ENCODE data around the gene NDST3. TPM values are rescaled to one million over a fixed set of nuclear protein-coding genes. Genes with fewer than 3 reads are reported as not detected.

The NDST3 gene
- total RNA-seq, 1 experiment from 2014 or later, result 0.70 TPM

DNA sequence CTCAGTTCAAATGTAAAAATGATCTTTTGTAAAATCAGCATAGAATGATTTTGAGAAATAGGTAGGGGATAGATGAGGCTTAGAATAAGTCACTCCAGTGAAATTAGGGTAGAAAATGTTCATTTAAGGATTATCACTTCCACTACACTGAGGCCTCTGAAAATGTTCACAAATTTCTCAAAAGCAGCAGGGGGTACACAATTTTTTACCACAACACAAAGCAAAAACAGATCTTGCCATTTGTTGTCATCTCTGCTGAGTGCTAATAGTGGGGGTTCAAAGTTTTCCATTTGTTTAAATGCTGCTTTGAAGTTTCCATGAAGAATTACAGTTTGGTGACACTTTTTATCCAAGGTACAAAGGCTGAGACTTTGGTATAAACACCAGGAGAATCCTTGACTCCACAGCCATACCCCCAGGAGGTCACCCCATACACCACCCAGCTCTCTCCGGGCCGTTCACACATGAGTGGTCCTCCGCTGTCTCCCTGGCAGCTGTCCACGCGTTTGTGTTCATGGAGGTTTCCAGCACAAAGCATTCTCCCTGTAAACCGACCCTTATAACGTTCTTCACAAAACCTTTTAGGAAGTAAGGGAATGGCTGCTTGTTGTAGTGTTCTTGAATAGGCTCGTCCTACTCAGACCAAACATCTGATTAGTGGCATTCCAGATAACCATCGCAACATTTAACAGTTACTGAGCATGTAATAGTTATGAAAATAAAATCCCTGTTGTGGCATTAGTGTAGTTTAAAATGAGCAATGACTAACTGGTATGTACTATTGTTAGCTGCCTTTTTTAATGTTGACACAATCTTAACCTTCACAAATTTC is 247.5 kb downstream of the NDST3 start:
- no peak overlapping the region for H3K4ac ChIP-seq (ENCODE audit: low read depth, low read length)
- no peaks in the 10 kb centered on the region for H3K4me1 ChIP-seq (ENCODE audit: insufficient read depth, low read length)
- H3K18ac ChIP-seq (ENCODE audit: insufficient read length, low read depth, low read length), result no peak overlapping the region
- peaks cover 16 to 27% of the 10 kb centered on the region in 2 experiments for H3K4me1 Mint-ChIP-seq
- TF ChIP-seq CTCF (conservative IDR thresholded peaks at IDR 0.05), result no peak
- H3K27me3 ChIP-seq (ENCODE audit: insufficient read depth, low read length), result no peaks in the 10 kb centered on the region
- peaks cover 0 to 2% of the 10 kb centered on the region in 2 experiments; a peak in 1 of 5 replicates for H3K9me3 Mint-ChIP-seq
- no peak overlapping the region for H4K8ac ChIP-seq (replicated peaks; ENCODE audit: insufficient read length, low read depth, low read length)
- no peak overlapping the region for H3K23ac ChIP-seq (ENCODE audit: insufficient read length, low read depth, low read length)
- H3K27ac Mint-ChIP-seq, result peak overlapping the region; percentile 66 to 84 (median 66); a peak in 5 of 7 replicates
- peak overlapping the region in 1 of 2 experiments; percentile 40; a peak in 1 of 5 replicates for H3K4me3 Mint-ChIP-seq
- H2BK5ac ChIP-seq (ENCODE audit: insufficient read length, low read length), result no peak overlapping the region
- H3T11ph ChIP-seq (ENCODE audit: low read length), result no peak overlapping the region
- H3K56ac ChIP-seq (ENCODE audit: insufficient read length, low read depth, low read length), result no peak overlapping the region
- no peak overlapping the region for H3K14ac ChIP-seq (ENCODE audit: insufficient read depth, low read length)
- peak; percentile 57 for DNase-seq
- no peak overlapping the region for H2BK20ac ChIP-seq (ENCODE audit: low read depth, low read length, poor library complexity, severe bottlenecking)
- peaks cover 11 to 32% (median 21%) of the 10 kb centered on the region in 3 experiments for H3K36me3 Mint-ChIP-seq (ENCODE audit: insufficient read depth in 1 of 3, low read depth in 3 of 3)
- no peaks in the 10 kb centered on the region; the same call in 1 of the 2 replicates for H3K27me3 Mint-ChIP-seq (ENCODE audit: low read depth)
- no peak overlapping the region for H2BK12ac ChIP-seq (ENCODE audit: insufficient read length, low read depth, low read length)
- WGBS (ENCODE audit: extremely low coverage, insufficient read length, low lambda C conversion rate), result no CpG with 5 or more reads among the region's 9 CpGs
- no peak overlapping the region for H2BK15ac ChIP-seq (ENCODE audit: low read depth, low read length)
- H4K20me1 ChIP-seq (ENCODE audit: control insufficient read depth, insufficient read depth, insufficient read length), result no peaks in the 10 kb centered on the region
- H4K5ac ChIP-seq (ENCODE audit: insufficient read length, low read depth, low read length), result no peak overlapping the region
- H2AFZ ChIP-seq (ENCODE audit: low read length), result no peak overlapping the region
- peaks cover 5% of the 10 kb centered on the region; the same call in 1 of the 2 replicates for H3K79me2 ChIP-seq (ENCODE audit: insufficient read depth, low read length)
- H4K91ac ChIP-seq (ENCODE audit: insufficient read length, low read depth, low read length), result no peak overlapping the region
- H2AK5ac ChIP-seq (ENCODE audit: insufficient read length, low read length), result no peak overlapping the region
- H3K9me3 ChIP-seq (ENCODE audit: control insufficient read depth, low read depth, low read length), result no peaks in the 10 kb centered on the region
- H2BK120ac ChIP-seq (ENCODE audit: low read depth, low read length, poor library complexity, severe bottlenecking), result no peak overlapping the region
- H3K27ac ChIP-seq (ENCODE audit: insufficient read length, low read depth, low read length), result peak overlapping the region; percentile 70
- H3K79me1 ChIP-seq (ENCODE audit: insufficient read depth, low read depth, low read length, poor library complexity, severe bottlenecking), result no peaks in the 10 kb centered on the region
- H3K23me2 ChIP-seq (ENCODE audit: insufficient read length, low read depth, low read length, poor library complexity, severe bottlenecking), result peaks cover 7% of the 10 kb centered on the region
- H3K9ac ChIP-seq (ENCODE audit: extremely low read depth, insufficient read length, low read length), result no peak overlapping the region
- H3K4me2 ChIP-seq (ENCODE audit: insufficient read depth, insufficient read length, low read length), result no peak overlapping the region
